GM19351 (cell line): ENCODE measurements around the gene PARP16.
"Not testable (repeated sequence)": the region's sequence is repeated elsewhere in the genome, so short reads cannot be mapped to it uniquely, and the experiment has no call there.

Experiments used
- ATAC-seq: cut with Tn5 transposase; IDR thresholded peaks from one replicate; pipeline ENCODE4 v1.9.1; 2021; ENCODE audit warnings: mild to moderate bottlenecking, moderate library complexity; ENCODE audit not compliant: unreplicated experiment

PARP16 gene

DNA sequence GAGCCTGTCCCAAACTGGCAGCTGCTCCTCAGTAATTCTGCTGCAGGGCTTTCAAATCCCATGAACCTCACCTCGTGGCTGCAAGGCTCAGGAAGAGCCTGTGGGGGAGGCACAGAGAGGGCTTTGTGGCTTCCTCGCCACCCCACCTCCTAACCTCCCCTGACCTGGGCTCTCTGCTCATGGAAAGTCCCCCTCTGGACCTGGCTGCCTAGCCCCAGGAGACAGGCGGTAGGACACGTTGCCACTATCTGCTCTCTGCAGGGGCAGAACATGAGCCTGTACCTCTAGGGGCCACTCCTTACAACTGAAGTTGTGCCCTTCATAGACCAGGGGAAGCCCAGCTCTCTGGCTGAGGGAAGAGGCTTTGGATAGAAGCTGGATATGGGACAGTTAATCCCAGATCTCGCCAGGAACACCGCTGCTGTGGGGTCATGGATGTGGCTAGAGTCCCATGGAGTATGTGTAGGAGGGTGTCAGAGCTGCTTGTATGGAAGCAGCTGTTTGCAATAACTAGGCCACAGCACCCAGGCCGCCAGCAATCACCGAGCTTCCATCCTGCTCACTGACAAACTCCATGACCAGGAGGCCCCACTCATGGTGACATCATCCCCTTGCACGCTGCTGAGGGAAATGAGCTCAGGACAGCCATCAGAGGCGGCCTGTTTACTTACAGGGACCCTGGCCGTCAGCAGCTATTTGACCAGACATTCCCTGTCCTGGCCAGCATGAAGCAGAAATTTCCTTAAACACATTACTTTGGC lies 41.4 kb downstream of the PARP16 start:
- no peak for ATAC-seq

DNA sequence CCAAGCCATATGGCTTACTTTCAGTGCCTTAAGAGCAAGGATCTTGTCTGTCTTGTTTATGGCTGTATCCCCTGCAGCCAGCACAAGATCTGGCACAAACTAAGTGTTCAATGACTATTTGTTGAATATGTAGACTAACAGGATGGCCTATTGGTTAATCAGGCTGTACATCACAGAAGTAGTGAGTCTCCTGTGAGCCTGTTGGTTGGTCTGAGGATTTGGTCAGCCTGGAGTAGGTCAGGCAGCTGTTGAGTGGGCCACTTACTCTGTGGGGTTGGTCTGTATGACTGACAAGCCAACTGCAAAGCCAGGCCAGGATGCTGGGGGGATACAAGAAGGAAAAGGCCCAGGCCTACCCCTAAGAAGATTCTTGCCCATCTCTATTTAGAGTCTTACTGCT lies 42.0 kb downstream of the PARP16 start:
- ATAC-seq, result no peak

DNA sequence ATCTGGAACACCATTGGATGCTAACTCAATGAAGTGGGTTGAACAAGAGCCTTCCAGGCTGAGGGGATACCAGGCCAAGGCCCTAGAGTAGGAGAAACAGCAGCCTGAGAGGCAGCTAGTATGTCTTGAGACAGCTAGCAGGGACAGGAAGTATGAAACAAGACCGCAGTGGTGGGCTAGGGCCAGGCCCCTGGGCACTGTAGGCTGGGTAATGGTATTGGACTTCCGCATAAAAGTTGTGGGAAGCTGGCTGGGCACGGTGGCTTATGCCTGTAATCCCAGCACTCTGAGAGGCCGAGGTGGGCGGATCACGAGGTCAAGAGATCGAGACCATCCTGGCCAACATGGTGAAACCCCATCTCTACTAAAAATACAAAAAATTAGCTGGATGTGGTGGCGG lies 50.2 kb downstream of the PARP16 start:
- ATAC-seq, result not testable (repeated sequence)

DNA sequence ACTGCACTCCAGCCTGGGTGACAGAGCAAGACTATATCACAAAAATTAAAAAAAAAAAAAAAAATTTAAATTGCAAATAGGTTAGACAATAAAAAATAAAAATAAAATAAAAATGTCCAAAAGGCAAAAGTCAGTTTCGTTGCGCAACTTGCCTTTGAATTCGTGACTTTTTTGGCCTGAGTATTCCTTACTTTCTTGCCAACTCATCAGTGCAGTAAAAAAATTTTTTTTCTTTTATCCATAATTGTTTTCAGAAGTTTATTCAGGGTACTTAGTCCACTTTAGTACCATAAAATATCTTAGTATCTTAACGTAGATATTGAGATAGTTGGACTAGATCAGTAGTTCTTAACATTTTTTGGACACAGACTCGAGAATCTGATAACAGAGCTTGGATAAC lies 53.0 kb downstream of the PARP16 start:
- no peak for ATAC-seq

DNA sequence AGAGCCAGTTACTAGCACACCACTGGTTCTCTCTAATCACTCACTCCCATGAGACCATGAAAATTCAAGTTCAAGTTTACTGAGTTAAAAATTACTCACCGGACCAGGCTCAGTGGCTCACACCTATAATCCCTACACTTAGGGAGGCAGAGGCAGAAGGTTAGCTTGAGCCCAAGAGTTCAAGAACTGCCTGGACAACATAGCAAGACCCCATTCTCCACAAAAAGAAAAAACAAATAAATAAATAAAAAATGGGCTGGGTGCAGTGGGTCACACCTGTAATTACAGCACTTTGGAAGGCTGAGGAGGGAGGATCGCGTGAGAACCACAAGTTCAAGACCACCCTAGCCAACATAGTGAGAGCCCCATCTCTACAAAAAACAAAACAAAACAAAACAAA lies 54.2 kb downstream of the PARP16 start:
- ATAC-seq, result no peak

DNA sequence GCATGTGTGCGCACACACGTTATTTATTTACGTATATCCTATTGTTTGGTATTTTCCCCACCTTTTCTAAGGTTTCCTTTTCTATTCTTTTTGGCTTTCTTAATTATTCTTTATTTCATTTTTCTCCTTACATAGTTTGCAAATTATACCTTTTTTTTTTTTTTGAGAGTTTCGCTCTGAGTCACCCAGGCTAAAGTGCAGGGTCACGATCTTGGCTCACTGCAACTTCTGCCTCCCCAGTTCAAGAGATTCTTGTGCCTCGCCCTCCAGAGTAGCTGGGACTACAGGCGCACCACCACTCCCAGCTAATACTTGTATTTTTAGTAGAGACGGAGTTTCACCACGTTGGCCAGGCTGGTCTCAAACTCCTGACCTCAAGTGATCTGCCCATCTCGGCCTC lies 55.4 kb downstream of the PARP16 start:
- no peak for ATAC-seq

DNA sequence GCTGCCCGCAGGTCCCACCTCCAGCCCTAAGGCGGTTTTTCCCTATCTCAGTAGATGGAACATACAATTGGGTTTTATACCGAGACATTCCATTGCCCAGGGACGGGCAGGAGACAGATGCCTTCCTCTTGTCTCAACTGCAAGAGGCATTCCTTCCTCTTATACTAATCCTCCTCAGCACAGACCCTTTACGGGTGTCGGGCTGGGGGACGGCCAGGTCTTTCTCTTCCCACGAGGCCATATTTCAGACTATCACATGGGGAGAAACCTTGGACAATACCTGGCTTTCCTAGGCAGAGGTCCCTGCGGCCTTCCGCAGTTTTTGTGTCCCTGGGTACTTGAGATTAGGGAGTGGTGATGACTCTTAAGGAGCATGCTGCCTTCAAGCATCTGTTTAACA lies 59.8 kb downstream of the PARP16 start:
- ATAC-seq, result not testable (repeated sequence)

DNA sequence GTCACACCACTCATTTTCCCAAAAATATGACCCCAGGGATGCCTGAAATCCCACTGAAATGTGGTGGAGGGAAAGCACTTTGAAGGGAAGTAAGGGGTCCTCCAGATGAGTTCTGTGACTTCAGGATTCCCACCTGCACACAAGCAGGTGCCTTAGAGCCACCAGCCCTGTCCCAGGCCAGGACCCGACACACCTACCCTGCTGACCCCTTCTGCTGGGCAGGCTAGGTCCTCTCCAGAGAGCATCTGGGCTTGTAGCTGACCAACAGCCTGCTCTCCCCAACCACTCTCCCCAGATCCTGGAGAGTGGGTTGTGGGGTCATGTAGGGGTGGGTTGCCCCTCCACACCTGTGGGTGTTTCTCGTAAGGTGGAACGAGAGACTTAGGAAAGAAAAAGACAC lies 60.5 kb downstream of the PARP16 start:
- ATAC-seq, result no peak

DNA sequence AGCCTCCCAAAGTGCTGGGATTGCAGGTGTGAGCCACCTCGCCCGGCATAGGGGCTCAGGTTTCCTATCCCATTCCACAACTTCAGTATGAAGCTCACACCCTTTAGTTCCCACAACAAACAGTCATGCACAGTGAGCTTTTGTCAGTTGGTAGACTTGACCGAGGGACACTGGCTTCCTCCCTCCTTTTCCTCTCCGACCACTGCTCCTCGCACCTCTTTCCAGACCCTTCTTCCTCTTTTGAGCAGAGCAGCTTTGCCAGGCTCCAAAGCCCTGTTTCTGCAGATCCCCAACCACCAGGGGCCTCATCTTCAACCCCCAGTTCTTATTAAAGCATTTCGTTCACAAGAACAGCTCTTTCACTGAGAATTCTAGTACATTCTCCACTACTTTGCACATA lies 62.7 kb downstream of the PARP16 start:
- ATAC-seq, result no peak

DNA sequence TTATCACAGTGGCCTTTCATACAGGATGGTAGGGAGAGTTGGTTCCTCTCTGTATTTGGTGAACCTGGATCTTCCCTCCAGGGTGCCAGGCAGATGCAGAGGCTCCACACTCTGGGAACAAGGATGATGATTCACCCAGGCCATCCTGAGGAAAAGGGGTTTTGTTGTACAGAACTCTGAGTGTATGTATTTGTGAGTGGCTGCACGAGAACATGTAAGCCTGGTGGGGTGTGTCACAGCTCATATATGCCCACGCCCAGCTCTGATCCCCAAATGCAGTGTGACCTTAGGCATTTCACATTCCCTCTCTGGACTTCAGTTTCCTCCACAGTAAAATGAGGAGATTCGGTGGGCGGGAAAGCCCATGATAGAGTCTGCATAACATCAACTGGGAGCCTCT lies 63.8 kb downstream of the PARP16 start:
- ATAC-seq, result no peak

DNA sequence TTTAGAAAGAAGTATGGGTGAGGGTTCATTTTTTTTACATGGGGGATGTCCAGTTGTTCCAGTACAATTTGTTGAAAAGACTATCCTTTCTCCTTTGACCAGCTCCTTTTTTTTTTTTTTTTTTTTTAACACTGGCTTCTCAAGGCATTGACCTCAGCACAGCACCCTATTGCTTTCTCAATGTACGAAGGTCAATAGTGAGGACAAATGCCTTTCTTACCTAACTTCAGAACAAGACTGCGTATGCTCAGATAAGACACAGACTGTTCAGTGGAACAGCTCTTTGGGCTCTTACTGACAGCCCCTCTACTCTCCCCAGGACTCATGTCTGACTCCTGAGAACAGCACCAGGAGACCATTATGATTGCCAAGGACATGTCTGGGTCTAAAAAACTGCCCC lies 65.0 kb downstream of the PARP16 start:
- no peak for ATAC-seq

DNA sequence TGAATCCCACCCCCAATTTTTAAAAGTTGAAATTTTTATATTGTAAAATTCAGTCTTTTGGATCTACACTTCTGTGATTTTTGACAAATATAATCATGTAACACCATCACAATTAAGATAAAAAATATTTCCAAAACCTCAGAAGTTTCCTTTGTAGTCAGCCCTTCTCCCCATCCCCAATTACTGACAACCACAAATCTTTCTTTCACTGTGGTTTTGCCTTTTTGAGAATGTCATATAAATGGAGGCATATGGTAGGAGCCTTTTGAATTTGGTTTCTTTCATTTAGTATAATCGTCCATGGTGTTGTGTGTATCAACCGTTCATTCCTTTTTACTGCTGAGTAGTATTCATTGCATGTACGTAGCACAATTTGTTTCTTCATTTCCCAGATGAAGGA lies 67.5 kb downstream of the PARP16 start:
- no peak for ATAC-seq

DNA sequence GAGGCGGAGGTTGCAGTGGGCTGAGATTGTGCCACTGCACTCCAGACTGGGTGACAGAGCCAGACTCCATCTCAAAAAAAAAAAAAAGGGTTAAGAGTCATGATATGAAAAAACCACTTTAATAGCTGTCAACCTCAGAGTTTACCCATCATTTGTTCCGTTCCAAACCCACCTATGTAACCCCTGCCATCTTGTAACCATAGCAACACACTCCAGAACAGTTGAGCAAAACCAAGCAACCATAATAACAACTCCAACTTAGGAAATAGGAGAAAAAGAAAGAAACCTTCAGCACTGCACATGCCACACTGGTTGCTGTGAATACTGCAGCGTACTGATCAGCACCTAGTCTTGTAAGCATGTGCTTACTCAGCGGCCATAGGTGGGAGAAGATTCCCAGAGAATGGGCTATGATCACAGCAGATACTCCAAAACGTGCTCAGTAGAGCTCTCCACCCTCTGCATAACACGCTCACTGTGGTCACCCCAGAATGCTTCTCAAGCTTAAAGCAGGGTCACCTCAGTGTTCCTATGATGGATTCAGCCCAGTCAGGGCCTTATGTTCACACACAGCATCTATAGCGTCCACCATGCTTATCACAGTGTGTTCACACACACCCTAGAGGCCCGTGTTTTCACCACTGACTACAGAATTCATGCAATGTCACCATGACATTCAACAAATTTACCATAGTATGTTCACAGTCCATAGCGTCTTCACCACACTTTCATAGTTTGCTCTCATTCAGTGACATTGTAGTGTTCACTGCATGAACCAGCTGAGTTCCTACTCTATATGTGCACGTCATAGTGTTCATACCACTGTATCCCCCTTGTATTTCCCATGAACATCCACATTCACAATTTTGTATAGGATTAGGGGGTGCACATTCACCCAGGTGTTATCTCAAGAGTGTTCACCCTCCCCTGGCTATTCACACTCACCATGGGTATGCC lies 68.9 kb downstream of the PARP16 start:
- ATAC-seq, result no peak

DNA sequence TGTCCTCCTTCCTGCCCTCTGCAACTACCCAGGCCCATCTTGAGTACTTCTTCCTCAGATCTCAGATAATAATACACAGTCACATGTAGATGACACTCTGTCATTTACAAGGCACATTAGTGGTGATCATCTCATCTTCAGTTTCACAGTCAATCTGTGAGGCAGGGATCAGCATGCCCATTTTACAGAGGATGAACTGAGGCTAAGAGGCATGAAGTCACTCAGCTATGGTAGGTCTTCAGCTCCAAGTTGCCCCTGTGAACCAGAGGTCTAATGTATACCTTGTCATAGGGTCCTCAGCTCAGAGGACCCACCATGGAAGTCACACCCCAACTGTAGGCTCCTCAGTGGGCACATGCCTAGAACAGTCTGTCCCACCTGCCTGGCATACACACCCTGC lies 71.2 kb downstream of the PARP16 start:
- ATAC-seq, result no peak

DNA sequence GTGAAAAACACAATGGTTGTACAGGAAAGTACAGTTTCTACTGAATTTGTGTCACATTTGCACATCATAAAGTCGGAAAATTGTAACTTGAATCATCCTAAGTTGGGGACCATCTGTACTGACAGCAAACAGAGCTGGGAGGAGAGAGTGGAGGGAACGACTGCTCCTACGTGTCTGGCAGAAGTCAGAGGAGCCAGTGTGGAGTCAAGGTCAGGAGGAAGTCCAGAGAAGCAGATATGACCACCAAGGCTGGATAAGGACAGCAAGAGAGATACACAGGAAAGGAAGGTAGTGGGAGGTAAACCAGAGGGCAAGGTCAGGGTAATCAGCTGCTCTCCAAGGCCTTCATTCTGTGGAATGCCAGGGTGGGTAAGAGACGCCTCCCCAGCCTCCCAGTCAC lies 72.7 kb downstream of the PARP16 start:
- ATAC-seq, result no peak

DNA sequence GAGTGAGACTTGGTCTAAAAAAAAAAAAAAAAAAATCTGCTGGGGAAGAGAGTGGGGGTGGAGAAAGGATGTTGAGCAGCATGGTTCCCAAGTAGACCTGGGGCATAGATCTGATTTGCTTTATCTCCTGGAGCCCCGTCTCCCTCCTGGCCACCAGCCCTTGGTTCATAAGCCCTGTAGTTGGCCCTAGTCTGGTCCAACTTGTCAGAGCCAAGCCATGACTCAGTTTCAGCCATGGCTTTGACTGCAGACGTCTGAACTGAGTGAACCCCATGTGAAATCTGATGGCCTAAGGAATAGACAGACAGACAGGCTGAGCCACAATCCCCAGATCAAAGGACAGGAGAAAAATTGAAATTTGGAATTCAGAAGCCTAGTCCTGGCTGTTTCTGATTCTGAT lies 73.4 kb downstream of the PARP16 start:
- ATAC-seq, result no peak

DNA sequence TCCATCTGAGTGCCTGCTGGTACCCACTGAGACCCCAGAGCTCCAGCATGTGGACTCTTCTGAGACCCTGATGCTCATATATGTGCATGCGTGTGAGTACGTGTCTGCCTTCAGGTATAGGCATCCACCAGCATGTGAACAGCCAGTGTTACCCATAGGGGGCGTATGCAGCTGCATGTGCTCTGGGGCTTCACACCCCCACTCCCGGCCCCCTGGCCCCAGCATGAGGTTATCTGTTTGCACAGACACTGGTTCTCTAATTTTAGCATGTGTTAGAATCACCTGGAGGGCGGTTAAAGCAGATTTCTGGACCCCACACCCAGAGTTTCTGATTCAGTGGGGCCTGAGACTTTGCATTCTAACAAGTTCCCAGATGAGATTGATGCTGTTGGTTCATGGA lies 74.6 kb downstream of the PARP16 start:
- ATAC-seq, result no peak

DNA sequence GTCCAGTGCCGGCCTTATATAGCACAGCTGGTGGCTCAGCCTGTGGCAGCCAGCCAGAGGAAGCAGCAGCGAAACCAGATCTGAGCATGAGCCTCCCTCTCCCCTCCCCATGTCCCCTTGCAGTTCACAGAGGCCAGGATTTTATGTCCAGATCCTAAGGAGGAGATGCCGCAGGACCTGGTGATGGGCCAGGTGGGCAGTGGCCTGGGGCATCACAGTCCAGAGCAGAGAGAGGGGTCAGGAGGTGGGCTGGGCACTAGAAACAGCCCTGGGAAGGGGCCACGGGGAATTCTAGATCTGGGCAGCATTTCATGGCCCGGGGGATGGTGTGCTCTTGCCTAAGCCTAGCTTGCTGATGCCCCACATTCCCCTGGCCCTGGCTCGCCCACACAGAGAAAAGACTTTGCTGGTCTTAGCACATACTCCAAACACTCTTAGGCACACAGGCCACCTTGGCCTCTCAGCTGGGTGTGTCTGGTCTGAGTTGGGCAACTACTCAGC lies 75.2 kb downstream of the PARP16 start:
- no peak for ATAC-seq

DNA sequence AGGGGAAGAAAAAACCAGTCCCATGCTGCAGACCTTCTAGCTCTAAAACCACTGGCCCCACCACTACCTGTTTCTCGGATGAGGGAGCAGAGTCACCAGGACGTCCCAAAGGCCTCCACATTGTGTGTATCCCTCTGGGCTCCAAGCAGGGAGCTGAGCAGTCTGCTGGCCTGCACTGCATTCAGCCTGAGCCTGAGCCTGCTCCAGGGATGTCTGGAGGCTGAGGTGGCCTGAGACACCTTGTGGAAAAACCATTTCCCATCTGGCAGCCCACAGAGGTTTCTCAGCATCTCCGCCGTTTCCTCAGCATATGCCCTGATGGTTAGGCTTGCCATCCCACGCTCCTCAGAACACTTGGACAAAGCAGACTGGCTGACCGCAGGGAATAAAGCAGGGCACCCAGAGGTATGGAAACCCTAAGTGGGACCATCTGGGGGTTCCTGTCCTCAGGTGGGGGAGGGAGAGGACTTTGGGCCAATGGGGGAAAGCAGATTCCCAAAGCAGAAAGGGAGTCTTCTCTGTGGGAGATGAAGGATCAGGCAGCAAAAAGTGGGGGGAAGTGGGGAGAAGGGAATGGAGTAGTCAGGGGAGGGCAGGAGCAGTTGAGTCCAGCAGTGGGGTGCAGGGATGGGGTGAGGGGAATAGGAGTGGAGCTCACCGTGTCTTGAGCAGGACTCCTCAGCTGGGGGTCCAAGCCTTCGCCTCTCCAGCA lies 75.8 kb downstream of the PARP16 start, which contains the start of gene CILP:
TSS of gene CILP (minus strand) at position 704 of the 712 bp plus-strand sequence. CDS start 1,718 bp downstream, outside the sequence.
- no peak for ATAC-seq

DNA sequence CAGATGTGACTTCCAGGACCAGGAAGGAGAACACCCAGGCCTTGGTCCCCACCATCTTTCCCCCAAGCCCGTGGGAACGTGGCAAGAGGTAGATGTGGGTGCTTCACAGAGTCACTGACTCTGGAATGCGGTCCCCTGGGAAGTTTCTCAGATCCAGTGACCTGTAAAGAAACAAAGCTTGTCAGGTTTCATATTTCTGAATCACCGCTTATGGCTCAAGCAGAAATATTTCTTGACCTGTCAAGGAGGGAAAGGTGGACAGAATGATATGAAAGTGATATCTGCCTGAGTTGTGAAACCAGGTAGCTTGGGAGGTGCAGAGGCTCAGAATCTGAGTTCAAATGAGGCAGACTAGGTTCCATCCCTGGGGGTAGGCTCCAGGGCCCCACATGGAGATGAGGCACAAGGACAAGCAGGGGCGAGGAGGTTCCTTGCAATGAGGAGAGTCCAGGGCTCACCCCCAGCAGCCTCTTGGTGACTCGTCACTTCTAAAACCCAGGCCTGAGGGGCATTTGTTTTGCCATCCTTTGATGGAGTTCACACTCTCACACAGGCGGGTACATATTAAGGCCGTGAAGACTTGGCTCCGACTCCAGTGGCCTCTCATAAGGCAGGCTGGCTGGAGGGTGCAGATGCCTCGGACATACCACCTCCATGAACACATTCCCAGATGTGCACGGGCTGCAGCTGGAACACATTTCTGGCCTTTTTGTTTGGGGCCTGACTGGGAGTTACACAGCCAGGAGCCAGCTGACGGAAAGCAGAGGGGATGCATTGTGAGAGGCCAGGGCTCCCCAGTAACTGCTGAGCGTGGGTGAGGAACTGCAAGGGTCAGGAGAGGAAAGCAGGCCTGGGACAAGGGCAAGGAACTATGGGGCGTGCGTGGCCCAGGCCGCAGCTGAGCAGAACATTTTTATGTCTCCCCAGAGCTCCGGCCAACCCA lies 76.7 kb downstream of the PARP16 start:
- no peak for ATAC-seq
